ENCODE results near the gene CD300LG.
"Not testable (repeated sequence)": the region's sequence is repeated elsewhere in the genome, so short reads cannot be mapped to it uniquely, and the experiment has no call there.

The CD300LG gene

GRCh38 chr17:43881758-43882505, 35.0 kb downstream of the CD300LG start:
- no peak overlapping the region for H3K4me3 ChIP-seq (ENCODE audit: control insufficient read depth, low read depth, low read length)
- TF ChIP-seq CTCF (conservative IDR thresholded peaks at IDR 0.05; ENCODE audit: control insufficient read depth, insufficient read depth, low read depth, low read length), result no peak
- no peak for DNase-seq (ENCODE audit: low read depth)

- no peak for DNase-seq (ENCODE audit: low read depth)
- TF ChIP-seq CTCF (conservative IDR thresholded peaks at IDR 0.05; ENCODE audit: control insufficient read depth, insufficient read depth, low read depth, low read length), result no peak
- no peak overlapping the region for H3K4me3 ChIP-seq (ENCODE audit: control insufficient read depth, low read depth, low read length)
These were observed 35.9 kb downstream of the CD300LG start for GRCh38 chr17:43882761-43883415.

- no peak overlapping the region for H3K4me3 ChIP-seq (ENCODE audit: control insufficient read depth, low read depth, low read length)
- no peak for DNase-seq (ENCODE audit: low read depth)
- TF ChIP-seq CTCF (conservative IDR thresholded peaks at IDR 0.05; ENCODE audit: control insufficient read depth, insufficient read depth, low read depth, low read length), result no peak
These were observed 41.6 kb downstream of the CD300LG start for GRCh38 chr17:43888548-43888947.

GRCh38 chr17:43890240-43890639, 43.3 kb downstream of the CD300LG start:
- TF ChIP-seq CTCF (conservative IDR thresholded peaks at IDR 0.05; ENCODE audit: control insufficient read depth, insufficient read depth, low read depth, low read length), result no peak
- no peak overlapping the region for H3K4me3 ChIP-seq (ENCODE audit: control insufficient read depth, low read depth, low read length)
- no peak for DNase-seq (ENCODE audit: low read depth)

GRCh38 chr17:43891851-43892646, 45.1 kb downstream of the CD300LG start:
- no peak overlapping the region for H3K4me3 ChIP-seq (ENCODE audit: control insufficient read depth, low read depth, low read length)
- no peak for TF ChIP-seq CTCF (conservative IDR thresholded peaks at IDR 0.05; ENCODE audit: control insufficient read depth, insufficient read depth, low read depth, low read length)
- peak; percentile 15 for DNase-seq (ENCODE audit: low read depth)

- DNase-seq (ENCODE audit: low read depth), result no peak
- no peak for TF ChIP-seq CTCF (conservative IDR thresholded peaks at IDR 0.05; ENCODE audit: control insufficient read depth, insufficient read depth, low read depth, low read length)
- no peak overlapping the region for H3K4me3 ChIP-seq (ENCODE audit: control insufficient read depth, low read depth, low read length)
These were observed 45.6 kb downstream of the CD300LG start for GRCh38 chr17:43892647-43892952.

- H3K4me3 ChIP-seq (ENCODE audit: control insufficient read depth, low read depth, low read length); DNase-seq (ENCODE audit: low read depth): not testable (repeated sequence)
These were observed 47.5 kb downstream of the CD300LG start for GRCh38 chr17:43894494-43894893.

Measured in fibroblast of mammary gland (primary cell).